GM23248 (cell line): ENCODE measurements around the gene MAGEA10.

Experiments
- EZH2 ChIP-seq: fragments of 200-600 bp; sonication (generic); IDR thresholded peaks from 2 replicates; pipeline ENCODE4 v1.6.1; 2018; ENCODE audit warnings: antibody characterized with exemption, mild to moderate bottlenecking; ENCODE audit not compliant: insufficient read depth, poor library complexity, severe bottlenecking
- EZH2phosphoT487 ChIP-seq: fragments of 200-600 bp; sonication (generic); IDR thresholded peaks from 2 replicates; pipeline ENCODE4 v1.6.1; 2018; ENCODE audit warnings: antibody characterized with exemption, moderate library complexity, mild to moderate bottlenecking, low read depth; ENCODE audit not compliant: insufficient read depth

GRCh38 chrX:152155766-152156310 is 17.5 kb upstream of the MAGEA10 start:
- no peak for TF ChIP-seq EZH2
- no peak for TF ChIP-seq EZH2phosphoT487
